ENCODE results near the gene SNX15.
"Not testable (repeated sequence)": the region's sequence is repeated elsewhere in the genome, so short reads cannot be mapped to it uniquely, and the experiment has no call there.

Gene SNX15, protein sequence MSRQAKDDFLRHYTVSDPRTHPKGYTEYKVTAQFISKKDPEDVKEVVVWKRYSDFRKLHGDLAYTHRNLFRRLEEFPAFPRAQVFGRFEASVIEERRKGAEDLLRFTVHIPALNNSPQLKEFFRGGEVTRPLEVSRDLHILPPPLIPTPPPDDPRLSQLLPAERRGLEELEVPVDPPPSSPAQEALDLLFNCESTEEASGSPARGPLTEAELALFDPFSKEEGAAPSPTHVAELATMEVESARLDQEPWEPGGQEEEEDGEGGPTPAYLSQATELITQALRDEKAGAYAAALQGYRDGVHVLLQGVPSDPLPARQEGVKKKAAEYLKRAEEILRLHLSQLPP

DNA sequence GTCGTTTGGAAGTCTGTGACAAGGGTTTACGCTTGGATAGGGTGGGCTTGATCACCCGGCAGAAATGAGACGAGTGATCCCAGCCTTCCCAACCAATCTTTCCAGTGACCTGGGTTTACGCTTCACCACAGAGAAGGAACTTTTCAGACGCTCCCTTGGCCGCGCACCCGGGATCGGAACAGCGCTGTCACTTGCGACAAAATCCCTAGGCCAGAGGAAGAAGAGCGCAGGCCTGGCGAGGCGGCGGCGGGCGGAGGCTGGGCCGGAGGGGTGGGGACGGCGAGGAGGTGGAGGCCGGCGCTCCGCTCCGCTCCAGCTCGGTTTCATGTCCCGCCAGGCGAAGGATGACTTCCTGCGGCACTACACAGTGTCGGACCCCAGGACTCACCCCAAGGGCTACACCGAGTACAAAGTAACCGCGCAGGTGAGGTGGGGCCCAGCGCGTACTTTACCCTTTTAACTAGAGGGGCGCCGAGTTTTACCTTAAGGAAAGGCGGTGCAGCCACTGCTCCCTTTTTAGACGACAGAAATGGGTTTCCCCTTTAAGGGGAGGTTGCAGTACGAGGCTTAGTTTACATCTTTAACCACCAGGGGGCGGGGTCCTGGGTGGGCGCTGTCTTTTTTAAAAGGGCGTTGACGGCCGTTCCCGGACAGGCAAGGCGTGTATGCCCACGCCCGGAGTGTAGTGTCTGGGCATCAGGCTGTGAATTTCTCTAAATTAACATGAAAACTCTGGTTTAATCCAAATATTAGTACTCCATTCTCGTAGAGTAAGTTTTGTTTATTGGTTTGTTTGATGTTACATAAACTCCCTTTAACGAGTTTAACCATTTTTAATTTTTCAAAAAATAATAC is at the start of gene SNX15:
Gene SNX15 (plus strand): TSS at position 227 of the 855 bp plus-strand sequence. CDS start 99 bp downstream, at position 326.
- intact Hi-C loops (cut with micrococcal nuclease): loop anchor here (1.0 to 2.0 kb wide), 6 partner anchors 13 to 111 kb away; partner anchors contain the start of genes ARL2, ATG2A, CDCA5 and PPP2R5B
- peak within 1 kb of the TSS; percentile 80 for H3K27ac Mint-ChIP-seq
- peaks cover 30% of the 10 kb centered on the region for H3K36me3 Mint-ChIP-seq (ENCODE audit: low read depth)
- peaks cover 25% of the 10 kb centered on the region for H3K4me1 Mint-ChIP-seq (ENCODE audit: low read depth)
- peak within 1 kb of the TSS; percentile 75 for H3K4me3 Mint-ChIP-seq
- no peaks in the 10 kb centered on the region for H3K27me3 Mint-ChIP-seq
- H3K9me3 Mint-ChIP-seq: no peaks in the 10 kb centered on the region

DNA sequence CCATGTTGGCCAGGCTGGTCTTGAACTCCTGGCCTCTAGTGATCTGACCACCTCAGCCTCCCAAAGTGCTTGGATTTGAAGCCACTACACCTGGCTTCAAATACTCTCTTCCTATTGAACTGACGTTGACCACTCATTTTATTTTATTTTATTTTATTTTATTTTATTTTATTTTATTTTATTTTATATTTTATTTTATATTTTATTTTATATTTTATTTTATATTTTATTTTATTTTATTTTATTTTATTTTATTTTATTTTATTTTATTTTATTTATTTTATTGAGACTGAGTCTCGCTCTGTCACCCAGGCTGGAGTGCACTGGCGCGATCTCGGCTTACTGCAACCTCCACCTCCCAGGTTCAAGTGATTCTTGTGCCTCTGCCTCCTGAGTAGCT is 43.9 kb upstream of the SNX15 start:
- H3K36me3 Mint-ChIP-seq (ENCODE audit: low read depth); H3K27ac Mint-ChIP-seq; H3K4me3 Mint-ChIP-seq; H3K9me3 Mint-ChIP-seq; intact Hi-C loops (cut with micrococcal nuclease): not testable (repeated sequence)
- Mint-ChIP-seq H3K27me3 (peaks cover 16% of the 10 kb centered on the region), H3K4me1 (ENCODE audit: low read depth) (peaks cover 36% of the 10 kb centered on the region)

GRCh38 chr11:64987998-64988854 is 39.0 kb upstream of the SNX15 start:
- peaks cover 67% of the 10 kb centered on the region for H3K4me1 Mint-ChIP-seq (ENCODE audit: low read depth)
- intact Hi-C loops (cut with micrococcal nuclease): no loop called here
- H3K27ac Mint-ChIP-seq: no peak overlapping the region
- peaks cover 3% of the 10 kb centered on the region for H3K27me3 Mint-ChIP-seq
- no peak overlapping the region for H3K4me3 Mint-ChIP-seq
- peaks cover 28% of the 10 kb centered on the region for H3K36me3 Mint-ChIP-seq (ENCODE audit: low read depth)
- H3K9me3 Mint-ChIP-seq: no peaks in the 10 kb centered on the region

DNA sequence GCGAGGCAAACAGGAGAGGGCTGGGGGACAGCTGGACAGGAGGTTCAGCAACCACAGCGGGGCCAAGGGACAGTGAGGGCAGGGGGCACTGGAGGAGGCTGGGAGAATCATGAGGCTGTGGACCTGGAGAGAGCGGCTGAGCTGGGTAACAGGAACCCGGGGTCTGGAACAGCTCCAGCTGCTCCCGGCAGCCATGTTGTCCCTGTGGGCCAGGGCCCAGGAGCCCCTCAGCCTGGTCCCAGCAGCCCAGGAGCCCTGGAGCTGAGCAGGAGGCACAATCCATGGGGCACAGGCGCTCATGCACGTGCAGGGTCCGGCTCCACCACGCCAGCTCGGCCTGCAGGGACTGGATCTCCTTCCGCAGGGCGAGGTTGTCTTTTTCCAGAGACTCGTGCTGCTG is 37.8 kb upstream of the SNX15 start:
- H3K4me1 Mint-ChIP-seq (ENCODE audit: low read depth): peaks cover 62% of the 10 kb centered on the region
- H3K4me3 Mint-ChIP-seq: no peak overlapping the region
- intact Hi-C loops (cut with micrococcal nuclease): no loop called here

DNA sequence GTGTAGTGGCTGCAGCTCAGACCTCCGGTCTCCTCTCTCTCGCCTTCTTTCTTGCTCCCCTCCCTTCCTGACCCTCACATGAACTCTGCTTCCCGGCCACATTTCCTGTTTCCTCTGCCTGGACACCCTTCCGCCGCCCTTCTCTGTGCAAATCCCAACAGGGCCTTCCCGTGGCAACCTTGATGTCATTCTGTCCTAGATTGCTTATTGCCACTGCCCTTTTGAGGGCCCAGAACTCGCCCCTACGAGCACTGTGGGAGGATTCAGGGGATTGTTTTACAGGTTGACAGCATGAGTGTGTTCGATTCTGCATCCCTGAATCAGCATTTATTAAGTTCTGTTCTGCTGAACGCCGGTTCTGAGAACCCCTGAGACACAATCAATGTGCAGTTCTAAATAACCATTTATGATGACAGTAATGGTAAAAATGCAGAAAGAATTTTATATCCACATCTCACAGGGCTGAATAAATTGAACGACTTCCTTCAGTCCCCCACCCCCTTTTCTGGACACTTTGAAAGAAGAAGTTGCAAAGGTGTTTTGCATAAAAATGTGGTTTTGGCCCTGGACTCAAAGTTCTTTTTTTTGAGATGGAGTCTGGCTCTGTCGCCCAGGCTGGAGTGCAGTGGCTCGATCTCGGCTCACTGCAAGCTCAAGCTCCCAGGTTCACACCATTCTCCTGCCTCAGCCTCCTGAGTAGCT is 36.9 kb upstream of the SNX15 start:
- Mint-ChIP-seq H3K4me3 (no peak overlapping the region), H3K27ac (no peak overlapping the region)
- intact Hi-C loops (cut with micrococcal nuclease): no loop called here

More for the DNA sequence above, 37.8 kb upstream of the SNX15 start:
- no peaks in the 10 kb centered on the region for H3K9me3 Mint-ChIP-seq
- peaks cover 5% of the 10 kb centered on the region for H3K27me3 Mint-ChIP-seq
- H3K27ac Mint-ChIP-seq: peak overlapping the region; percentile 12
- H3K36me3 Mint-ChIP-seq (ENCODE audit: low read depth): peaks cover 39% of the 10 kb centered on the region

GRCh38 chr11:64994318-64994717 is 32.9 kb upstream of the SNX15 start:
- H3K36me3 Mint-ChIP-seq (ENCODE audit: low read depth): peaks cover 31% of the 10 kb centered on the region
- H3K4me1 Mint-ChIP-seq (ENCODE audit: low read depth): peaks cover 54% of the 10 kb centered on the region
- intact Hi-C loops (cut with micrococcal nuclease): no loop called here
- no peak overlapping the region for H3K4me3 Mint-ChIP-seq
- no peak overlapping the region for H3K27ac Mint-ChIP-seq
- H3K9me3 Mint-ChIP-seq: no peaks in the 10 kb centered on the region
- peaks cover 5% of the 10 kb centered on the region for H3K27me3 Mint-ChIP-seq

More for the DNA sequence above, 36.9 kb upstream of the SNX15 start:
- peaks cover 5% of the 10 kb centered on the region for H3K27me3 Mint-ChIP-seq
- H3K9me3 Mint-ChIP-seq: no peaks in the 10 kb centered on the region
- peaks cover 39% of the 10 kb centered on the region for H3K36me3 Mint-ChIP-seq (ENCODE audit: low read depth)
- H3K4me1 Mint-ChIP-seq (ENCODE audit: low read depth): peaks cover 52% of the 10 kb centered on the region

- peaks cover 29% of the 10 kb centered on the region for H3K36me3 Mint-ChIP-seq (ENCODE audit: low read depth)
- H3K27me3 Mint-ChIP-seq: peaks cover 5% of the 10 kb centered on the region
- peak overlapping the region; percentile 85 for H3K27ac Mint-ChIP-seq
- H3K4me3 Mint-ChIP-seq: peak overlapping the region; percentile 88
- H3K4me1 Mint-ChIP-seq (ENCODE audit: low read depth): peaks cover 37% of the 10 kb centered on the region
- H3K9me3 Mint-ChIP-seq: no peaks in the 10 kb centered on the region
- intact Hi-C loops (cut with micrococcal nuclease): loop anchor here (5.0 kb wide), 1 partner anchor 149 kb away; no protein-coding TSS in a partner anchor
These were observed 30.9 kb upstream of the SNX15 start for GRCh38 chr11:64996327-64996709.

DNA sequence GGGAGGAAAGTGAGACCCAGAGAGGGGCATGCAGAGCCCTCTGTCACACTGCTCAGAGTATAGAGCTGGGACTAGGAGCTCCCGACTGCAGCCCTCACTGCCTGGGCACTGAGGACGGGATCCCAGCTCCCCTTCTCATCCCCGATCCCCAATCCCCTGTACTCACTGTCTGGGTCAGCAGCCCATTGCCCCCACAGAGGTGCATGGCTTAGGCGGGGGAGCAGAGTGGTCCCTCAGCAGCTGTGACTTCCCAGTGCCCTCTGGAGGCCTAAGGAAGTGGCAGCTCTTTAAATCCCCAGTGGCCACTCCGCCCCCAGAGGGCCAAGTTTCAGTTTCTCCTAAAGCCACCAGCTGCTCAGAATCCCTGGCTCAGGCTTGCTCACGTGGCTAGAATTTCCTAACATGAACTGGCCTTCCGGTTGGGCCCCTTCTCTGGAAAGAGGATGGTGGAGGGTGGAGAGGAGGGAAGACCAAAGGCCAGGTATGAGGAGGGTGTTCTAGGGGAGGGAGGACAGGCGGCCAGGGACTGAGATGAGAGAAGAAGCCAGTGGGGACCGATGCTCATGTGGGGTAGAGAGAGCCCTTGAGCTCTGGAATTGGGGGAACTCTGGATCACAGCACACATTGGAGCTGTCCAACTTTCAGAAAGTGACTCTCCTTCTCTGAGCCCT is 30.4 kb upstream of the SNX15 start, which contains the start of gene BATF2:
Gene BATF2 (minus strand): TSS at position 262 of the 671 bp plus-strand sequence. CDS start 57 bp downstream, at position 205.
- H3K36me3 Mint-ChIP-seq (ENCODE audit: low read depth): peaks cover 24% of the 10 kb centered on the region
- H3K4me3 Mint-ChIP-seq: peak within 1 kb of the TSS; percentile 88
- H3K27ac Mint-ChIP-seq: peak within 1 kb of the TSS; percentile 85
- intact Hi-C loops (cut with micrococcal nuclease): loop anchor here (5.0 kb wide), 1 partner anchor 150 kb away; no protein-coding TSS in a partner anchor
- H3K27me3 Mint-ChIP-seq: peaks cover 5% of the 10 kb centered on the region
- H3K9me3 Mint-ChIP-seq: no peaks in the 10 kb centered on the region
- peaks cover 31% of the 10 kb centered on the region for H3K4me1 Mint-ChIP-seq (ENCODE audit: low read depth)

DNA sequence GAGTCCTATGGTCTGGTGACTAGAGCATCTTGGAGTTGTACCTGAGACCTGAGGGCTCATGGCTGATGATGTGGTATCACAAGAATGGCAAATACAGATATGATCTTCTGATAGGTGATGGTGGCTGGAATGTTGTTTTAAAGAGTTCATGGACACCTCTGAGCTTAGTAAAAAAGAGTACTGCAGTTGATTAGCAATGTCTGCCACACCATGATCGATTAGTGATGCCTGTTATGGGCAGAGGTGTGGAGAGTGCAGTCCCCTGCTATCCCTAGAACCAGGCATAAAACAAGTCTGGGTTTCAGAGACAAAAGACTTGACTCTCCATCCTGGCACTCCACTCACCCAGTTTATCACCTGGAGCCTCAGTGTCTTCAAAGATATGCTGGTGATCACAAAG is 29.1 kb upstream of the SNX15 start:
- H3K27ac Mint-ChIP-seq: peak overlapping the region; percentile 68
- intact Hi-C loops (cut with micrococcal nuclease): loop anchor here (5.0 kb wide), 1 partner anchor 151 kb away; no protein-coding TSS in a partner anchor
- H3K4me3 Mint-ChIP-seq: no peak overlapping the region
- peaks cover 28% of the 10 kb centered on the region for H3K4me1 Mint-ChIP-seq (ENCODE audit: low read depth)
- H3K27me3 Mint-ChIP-seq: peaks cover 3% of the 10 kb centered on the region
- peaks cover 11% of the 10 kb centered on the region for H3K36me3 Mint-ChIP-seq (ENCODE audit: low read depth)
- H3K9me3 Mint-ChIP-seq: no peaks in the 10 kb centered on the region

DNA sequence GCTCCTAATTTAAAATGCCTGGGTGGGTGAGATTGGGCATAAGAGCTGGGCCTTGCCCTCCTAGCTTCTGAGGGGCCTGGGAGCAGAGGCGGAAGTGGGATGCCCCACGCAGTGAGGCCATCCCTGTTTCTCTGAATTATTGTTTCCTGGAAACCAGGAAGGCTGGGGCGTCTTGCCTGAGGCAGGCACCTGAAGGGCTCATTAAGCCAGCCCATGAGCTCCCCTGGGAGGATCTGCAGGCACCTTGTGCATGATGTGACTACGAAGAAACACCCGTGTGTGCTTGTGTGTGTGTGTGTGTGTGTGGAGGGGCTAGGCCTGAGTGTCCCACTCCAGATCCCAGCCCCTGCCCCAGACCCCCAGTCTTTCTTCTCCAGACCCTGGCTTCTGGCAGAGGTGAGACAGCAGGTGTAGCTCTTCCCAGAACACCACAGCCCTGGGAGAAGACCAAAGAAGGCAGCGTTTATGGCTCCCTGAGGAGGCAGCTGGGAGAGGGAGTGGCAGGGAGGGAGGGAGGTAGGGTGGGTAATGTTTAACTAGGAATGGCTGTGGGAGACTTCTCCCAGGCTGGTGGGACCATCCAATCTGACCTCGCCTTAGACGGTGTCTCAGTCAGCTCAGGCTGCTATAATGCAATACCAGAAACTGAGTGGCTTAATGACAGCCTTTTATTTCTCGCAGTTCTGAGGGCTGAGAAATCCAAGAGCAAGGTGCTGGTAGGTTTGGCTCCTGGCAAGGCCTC is 28.4 kb upstream of the SNX15 start:
- Mint-ChIP-seq H3K27me3 (peaks cover 4% of the 10 kb centered on the region), H3K27ac (peak overlapping the region; percentile 68), H3K4me3 (no peak overlapping the region), H3K9me3 (no peaks in the 10 kb centered on the region), H3K36me3 (ENCODE audit: low read depth) (peaks cover 5% of the 10 kb centered on the region), H3K4me1 (ENCODE audit: low read depth) (peaks cover 24% of the 10 kb centered on the region)
- intact Hi-C loops (cut with micrococcal nuclease): loop anchor here (5.0 kb wide), 1 partner anchor 152 kb away; no protein-coding TSS in a partner anchor

DNA sequence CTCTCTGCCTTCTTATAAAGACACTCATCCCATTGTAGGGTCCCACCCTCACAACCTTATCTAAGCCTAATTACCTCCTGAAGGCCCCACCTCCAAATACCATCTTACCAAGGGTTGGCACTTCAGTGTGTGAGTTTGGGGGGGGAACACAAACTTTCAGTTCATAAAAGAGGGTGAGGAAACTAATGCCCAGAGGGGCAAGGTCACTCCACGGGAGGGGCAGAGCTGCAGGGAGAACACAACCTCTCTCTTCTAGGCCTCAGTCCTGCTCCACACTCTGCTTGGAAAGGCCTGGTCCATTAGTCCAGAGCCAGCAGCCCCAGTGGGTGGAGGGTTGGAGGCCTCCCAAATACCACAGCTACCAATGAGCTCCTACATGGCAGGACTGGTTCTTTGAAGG is 27.8 kb upstream of the SNX15 start:
- peaks cover 24% of the 10 kb centered on the region for H3K4me1 Mint-ChIP-seq (ENCODE audit: low read depth)
- no peak overlapping the region for H3K27ac Mint-ChIP-seq
- H3K9me3 Mint-ChIP-seq: no peaks in the 10 kb centered on the region
- no peak overlapping the region for H3K4me3 Mint-ChIP-seq
- no peaks in the 10 kb centered on the region for H3K36me3 Mint-ChIP-seq (ENCODE audit: low read depth)
- H3K27me3 Mint-ChIP-seq: peaks cover 3% of the 10 kb centered on the region
- intact Hi-C loops (cut with micrococcal nuclease): loop anchor here (5.0 kb wide), 1 partner anchor 152 kb away; no protein-coding TSS in a partner anchor

- H3K27ac Mint-ChIP-seq: no peak overlapping the region
- peaks cover 8% of the 10 kb centered on the region for H3K27me3 Mint-ChIP-seq
- no peak overlapping the region for H3K4me3 Mint-ChIP-seq
These were observed 24.5 kb upstream of the SNX15 start for GRCh38 chr11:65002706-65003105.

More at GRCh38 chr11:65002706-65003105, 24.5 kb upstream of the SNX15 start:
- Mint-ChIP-seq H3K36me3 (ENCODE audit: low read depth) (no peaks in the 10 kb centered on the region), H3K4me1 (ENCODE audit: low read depth) (peaks cover 9% of the 10 kb centered on the region), H3K9me3 (no peaks in the 10 kb centered on the region)
- intact Hi-C loops (cut with micrococcal nuclease): no loop called here
